GM23248 (cell line): ENCODE results near the gene HMG20A. TPM values are rescaled to one million over a fixed set of nuclear protein-coding genes. Genes with fewer than 3 reads are reported as not detected.

ENCODE experiments used
- DNase-seq: peaks from one replicate; pipeline ENCODE4 v3.0.0-alpha.2; 2015
- H2AFZ ChIP-seq: fragments of 200-600 bp; sonication (generic); 2 replicates; pipeline ENCODE4 v1.6.1; 2016; ENCODE audit warnings: antibody characterized with exemption
- H3F3A ChIP-seq: fragments of 200-600 bp; sonication (generic); 2 replicates; pipeline ENCODE4 v1.6.1; 2016; ENCODE audit warnings: mild to moderate bottlenecking, antibody characterized with exemption, mixed run types; ENCODE audit not compliant: insufficient read depth
- H3K27ac ChIP-seq: fragments of 200-600 bp; sonication (generic); 2 replicates; pipeline ENCODE4 v1.5.1; 2016; ENCODE audit warnings: mild to moderate bottlenecking
- H3K27me3 ChIP-seq: fragments of 200-600 bp; sonication (generic); replicated peaks from 2 replicates; pipeline ENCODE4 v1.6.1; 2016; ENCODE audit warnings: mild to moderate bottlenecking; ENCODE audit not compliant: insufficient read depth
- H3K36me3 ChIP-seq: fragments of 200-600 bp; sonication (generic); 2 replicates; pipeline ENCODE4 v1.6.1; 2016; ENCODE audit warnings: low read depth, mild to moderate bottlenecking
- H3K4me1 ChIP-seq: fragments of 200-600 bp; sonication (generic); 2 replicates; pipeline ENCODE4 v1.6.1; 2016; ENCODE audit warnings: mild to moderate bottlenecking; ENCODE audit not compliant: insufficient read depth
- H3K4me2 ChIP-seq: fragments of 200-600 bp; sonication (generic); one replicate; pipeline ENCODE4 v1.6.1; 2016; ENCODE audit warnings: mild to moderate bottlenecking; ENCODE audit not compliant: unreplicated experiment
- H3K4me3 ChIP-seq: fragments of 200-600 bp; sonication (generic); 2 replicates; pipeline ENCODE4 v1.5.1; 2016; ENCODE audit warnings: mild to moderate bottlenecking
- H3K79me2 ChIP-seq: fragments of 200-600 bp; sonication (generic); 2 replicates; pipeline ENCODE4 v1.6.1; 2016; ENCODE audit warnings: mild to moderate bottlenecking; ENCODE audit not compliant: insufficient read depth
- H3K9ac ChIP-seq: fragments of 200-600 bp; sonication (generic); 2 replicates; pipeline ENCODE4 v1.6.1; 2016; ENCODE audit warnings: mild to moderate bottlenecking
- H3K9me2 ChIP-seq: fragments of 200-600 bp; sonication (generic); 2 replicates; pipeline ENCODE4 v1.6.1; 2016; ENCODE audit warnings: mixed run types, mild to moderate bottlenecking, moderate library complexity; ENCODE audit not compliant: insufficient read depth
- H3K9me3 ChIP-seq: fragments of 200-600 bp; sonication (generic); one replicate; pipeline ENCODE4 v1.6.1; 2017; ENCODE audit warnings: low read depth
- H4K20me1 ChIP-seq: fragments of 200-600 bp; sonication (generic); 2 replicates; pipeline ENCODE4 v1.6.0; 2016; ENCODE audit not compliant: insufficient read depth
- EZH2 ChIP-seq: fragments of 200-600 bp; sonication (generic); IDR thresholded peaks from 2 replicates; pipeline ENCODE4 v1.6.1; 2018; ENCODE audit warnings: antibody characterized with exemption, mild to moderate bottlenecking; ENCODE audit not compliant: insufficient read depth, poor library complexity, severe bottlenecking
- EZH2phosphoT487 ChIP-seq: fragments of 200-600 bp; sonication (generic); IDR thresholded peaks from 2 replicates; pipeline ENCODE4 v1.6.1; 2018; ENCODE audit warnings: antibody characterized with exemption, moderate library complexity, mild to moderate bottlenecking, low read depth; ENCODE audit not compliant: insufficient read depth
- WGBS, 2 experiments: methylation state at CpG; one replicate each; pipeline ENCODE4 v1.1.6; 2015 to 2017; ENCODE audit warnings: low lambda C conversion rate in 2 of 2, low coverage in 1 of 2; ENCODE audit errors: missing lambda C conversion rate in 2 of 2; 5-methylcytosine and 5-hydroxymethylcytosine counted together
- in situ Hi-C: fragments of 300-500 bp; cut with MboI; formaldehyde crosslinking; loops from 2 replicates; pipeline ENCODE4 v1.15.0; 2020
- polyA plus RNA-seq: library from polyadenylated mRNA; unstranded; fragments of >200 nt; fragmentation: Nextera tagmentation; extraction: Ambion mirVana; gene quantifications from 2 replicates; pipeline ENCODE4 v1.2.1, GENCODE V29; 2016
- total RNA-seq: library from RNA; depleted of rRNA; stranded (reverse); fragments of >200 nt; shearing (Covaris generic); gene quantifications from 2 replicates; pipeline ENCODE4 v1.2.3, GENCODE V29; 2014

Gene HMG20A
- total and polyA plus RNA-seq, 2 experiments from 2014 or later, result 15.1 to 25.1 TPM

GRCh38 chr15:77487469-77487842, 66.8 kb downstream of the HMG20A start:
- no peak for DNase-seq
- H3K79me2 ChIP-seq, result no peaks in the 10 kb centered on the region
- in situ Hi-C loops, result no loop called here
- no peak overlapping the region for H2AFZ ChIP-seq
- no peaks in the 10 kb centered on the region for H3K9me3 ChIP-seq
- no peak overlapping the region for H3K9ac ChIP-seq
- no peak overlapping the region for H3K4me3 ChIP-seq
- WGBS, 2 experiments, result 98% methylated on average over 2 of the region's 2 CpGs
- no peaks in the 10 kb centered on the region for H4K20me1 ChIP-seq
- H3K4me2 ChIP-seq, result no peak overlapping the region
- H3K27ac ChIP-seq, result no peak overlapping the region
- H3K9me2 ChIP-seq, result no peaks in the 10 kb centered on the region
- TF ChIP-seq EZH2 (no peak), EZH2phosphoT487 (no peak)
- peaks cover 19% of the 10 kb centered on the region for H3K4me1 ChIP-seq
- 0 out of 2 replicates have a peak, but pooled peaks cover 10% of the 10 kb centered on the region for H3K36me3 ChIP-seq
- no peaks in the 10 kb centered on the region for H3K27me3 ChIP-seq
- H3F3A ChIP-seq, result peaks cover 21% of the 10 kb centered on the region

GRCh38 chr15:77487888-77488287, 67.2 kb downstream of the HMG20A start:
- Histone ChIP-seq H3K9ac (no peak overlapping the region), H3K4me1 (peaks cover 17% of the 10 kb centered on the region), H3K36me3 (0 out of 2 replicates have a peak, but pooled peaks cover 10% of the 10 kb centered on the region), H3K4me2 (no peak overlapping the region), H3K4me3 (no peak overlapping the region), H3F3A (peaks cover 16% of the 10 kb centered on the region), H3K79me2 (no peaks in the 10 kb centered on the region), H2AFZ (no peak overlapping the region), H3K27ac (no peak overlapping the region), H4K20me1 (no peaks in the 10 kb centered on the region), H3K9me3 (no peaks in the 10 kb centered on the region), H3K9me2 (no peaks in the 10 kb centered on the region), H3K27me3 (no peaks in the 10 kb centered on the region)
- in situ Hi-C loops, result no loop called here
- no peak for TF ChIP-seq EZH2
- no peak for TF ChIP-seq EZH2phosphoT487
- no peak for DNase-seq

- H3K36me3 ChIP-seq, result 0 out of 2 replicates have a peak, but pooled peaks cover 7% of the 10 kb centered on the region
- no peaks in the 10 kb centered on the region for H3K9me3 ChIP-seq
- H3K79me2 ChIP-seq, result no peaks in the 10 kb centered on the region
- DNase-seq, result no peak
- H3F3A ChIP-seq, result peaks cover 11% of the 10 kb centered on the region
- no peaks in the 10 kb centered on the region for H3K27me3 ChIP-seq
- H4K20me1 ChIP-seq, result no peaks in the 10 kb centered on the region
- H3K9me2 ChIP-seq, result no peaks in the 10 kb centered on the region
- 88 to 93% methylated on average over 5 of the region's 5 CpGs for WGBS, 2 experiments
- H2AFZ ChIP-seq, result no peak overlapping the region
- no peak overlapping the region for H3K27ac ChIP-seq
- no peak overlapping the region for H3K9ac ChIP-seq
- H3K4me3 ChIP-seq, result no peak overlapping the region
- in situ Hi-C loops, result no loop called here
- TF ChIP-seq EZH2phosphoT487 (no peak), EZH2 (no peak)
- H3K4me2 ChIP-seq, result no peak overlapping the region
- peaks cover 18% of the 10 kb centered on the region for H3K4me1 ChIP-seq
Observed at GRCh38 chr15:77489647-77490046, 69.0 kb downstream of the HMG20A start.

- Histone ChIP-seq H3K9me2 (no peaks in the 10 kb centered on the region), H3F3A (peaks cover 32% of the 10 kb centered on the region), H3K79me2 (no peaks in the 10 kb centered on the region), H3K9me3 (no peaks in the 10 kb centered on the region), H3K27me3 (no peaks in the 10 kb centered on the region), H3K4me3 (no peak overlapping the region), H3K36me3 (no peaks in the 10 kb centered on the region), H3K4me1 (peaks cover 54% of the 10 kb centered on the region), H3K27ac (no peak overlapping the region), H2AFZ (no peak overlapping the region), H4K20me1 (no peaks in the 10 kb centered on the region), H3K4me2 (peak overlapping the region; percentile 6), H3K9ac (no peak overlapping the region)
- in situ Hi-C loops, result no loop called here
- no peak for TF ChIP-seq EZH2phosphoT487
- TF ChIP-seq EZH2, result no peak
- whole genome bisulfite sequencing, 2 experiments, result 71 to 72% methylated on average over 3 of the region's 3 CpGs
- peak; percentile 63 for DNase-seq
Observed at GRCh38 chr15:77493324-77493907, 72.7 kb downstream of the HMG20A start.
